Measurements from ENCODE around the gene RPL10A.

The RPL10A gene

GRCh38 chr6:35485402-35485877 is 17.2 kb downstream of the RPL10A start:
- Histone ChIP-seq H3K36me3 (ENCODE audit: control insufficient read depth, low read length) (no peaks in the 10 kb centered on the region), H3F3A (ENCODE audit: control insufficient read depth, insufficient read depth) (no peaks in the 10 kb centered on the region), H3K4me1 (ENCODE audit: control insufficient read depth, low read length) (no peaks in the 10 kb centered on the region), H3K27ac (ENCODE audit: low read depth, low read length) (no peak overlapping the region), H3K4me3 (ENCODE audit: low read length) (no peak overlapping the region), H3K27me3 (ENCODE audit: control insufficient read depth, low read length) (peaks cover 51% of the 10 kb centered on the region), H3K4me2 (ENCODE audit: low read length) (no peak overlapping the region), H3K9me2 (replicated peaks; ENCODE audit: control insufficient read depth, low read length) (no peaks in the 10 kb centered on the region), H3K9me3 (ENCODE audit: control insufficient read depth, insufficient read depth, low read length) (no peaks in the 10 kb centered on the region), H4K20me1 (ENCODE audit: control insufficient read depth, insufficient read depth, low read depth, low read length) (no peaks in the 10 kb centered on the region), H3K79me2 (ENCODE audit: control insufficient read depth, low read length) (no peaks in the 10 kb centered on the region)
- no peak for TF ChIP-seq EZH2phosphoT487 (IDR thresholded peaks at IDR 0.05; ENCODE audit: borderline replicate concordance, low read length)
- no peak for TF ChIP-seq CTCF (IDR thresholded peaks at IDR 0.05; ENCODE audit: low read depth, low read length, poor library complexity, severe bottlenecking)

GRCh38 chr6:35486005-35486925 is 18.1 kb downstream of the RPL10A start:
- Histone ChIP-seq H3K9me2 (replicated peaks; ENCODE audit: control insufficient read depth, low read length) (no peaks in the 10 kb centered on the region), H3K4me2 (ENCODE audit: low read length) (no peak overlapping the region), H3K79me2 (ENCODE audit: control insufficient read depth, low read length) (no peaks in the 10 kb centered on the region), H4K20me1 (ENCODE audit: control insufficient read depth, insufficient read depth, low read depth, low read length) (no peaks in the 10 kb centered on the region), H3K27me3 (ENCODE audit: control insufficient read depth, low read length) (peaks cover 56% of the 10 kb centered on the region), H3K4me1 (ENCODE audit: control insufficient read depth, low read length) (no peaks in the 10 kb centered on the region), H3K36me3 (ENCODE audit: control insufficient read depth, low read length) (no peaks in the 10 kb centered on the region), H3F3A (ENCODE audit: control insufficient read depth, insufficient read depth) (no peaks in the 10 kb centered on the region), H3K4me3 (ENCODE audit: low read length) (no peak overlapping the region), H3K9me3 (ENCODE audit: control insufficient read depth, insufficient read depth, low read length) (no peaks in the 10 kb centered on the region), H3K27ac (ENCODE audit: low read depth, low read length) (no peak overlapping the region)
- no peak for TF ChIP-seq EZH2phosphoT487 (IDR thresholded peaks at IDR 0.05; ENCODE audit: borderline replicate concordance, low read length)
- no peak for TF ChIP-seq CTCF (IDR thresholded peaks at IDR 0.05; ENCODE audit: low read depth, low read length, poor library complexity, severe bottlenecking)

GRCh38 chr6:35487658-35488516 is 19.7 kb downstream of the RPL10A start:
- H3K9me3 ChIP-seq (ENCODE audit: control insufficient read depth, insufficient read depth, low read length) = no peaks in the 10 kb centered on the region
- no peaks in the 10 kb centered on the region for H3K4me1 ChIP-seq (ENCODE audit: control insufficient read depth, low read length)
- peaks cover 61% of the 10 kb centered on the region for H3K27me3 ChIP-seq (ENCODE audit: control insufficient read depth, low read length)
- H3K36me3 ChIP-seq (ENCODE audit: control insufficient read depth, low read length) = no peaks in the 10 kb centered on the region
- no peaks in the 10 kb centered on the region for H3K79me2 ChIP-seq (ENCODE audit: control insufficient read depth, low read length)
- H3K4me3 ChIP-seq (ENCODE audit: low read length) = no peak overlapping the region
- H3K27ac ChIP-seq (ENCODE audit: low read depth, low read length) = no peak overlapping the region
- no peaks in the 10 kb centered on the region for H4K20me1 ChIP-seq (ENCODE audit: control insufficient read depth, insufficient read depth, low read depth, low read length)
- no peaks in the 10 kb centered on the region for H3K9me2 ChIP-seq (replicated peaks; ENCODE audit: control insufficient read depth, low read length)
- H3K4me2 ChIP-seq (ENCODE audit: low read length) = no peak overlapping the region
- no peaks in the 10 kb centered on the region for H3F3A ChIP-seq (ENCODE audit: control insufficient read depth, insufficient read depth)
- TF ChIP-seq CTCF (IDR thresholded peaks at IDR 0.05; ENCODE audit: low read depth, low read length, poor library complexity, severe bottlenecking) (no peak), EZH2phosphoT487 (IDR thresholded peaks at IDR 0.05; ENCODE audit: borderline replicate concordance, low read length) (no peak)

Measured in DOHH2 (cell line).